ENCODE results near the gene SERPINA12. TPM values are rescaled to one million over a fixed set of nuclear protein-coding genes. Genes with fewer than 3 reads are reported as not detected.

The SERPINA12 gene
- polyA plus RNA-seq, 3 donors from 2014 or later = not detected

DNA sequence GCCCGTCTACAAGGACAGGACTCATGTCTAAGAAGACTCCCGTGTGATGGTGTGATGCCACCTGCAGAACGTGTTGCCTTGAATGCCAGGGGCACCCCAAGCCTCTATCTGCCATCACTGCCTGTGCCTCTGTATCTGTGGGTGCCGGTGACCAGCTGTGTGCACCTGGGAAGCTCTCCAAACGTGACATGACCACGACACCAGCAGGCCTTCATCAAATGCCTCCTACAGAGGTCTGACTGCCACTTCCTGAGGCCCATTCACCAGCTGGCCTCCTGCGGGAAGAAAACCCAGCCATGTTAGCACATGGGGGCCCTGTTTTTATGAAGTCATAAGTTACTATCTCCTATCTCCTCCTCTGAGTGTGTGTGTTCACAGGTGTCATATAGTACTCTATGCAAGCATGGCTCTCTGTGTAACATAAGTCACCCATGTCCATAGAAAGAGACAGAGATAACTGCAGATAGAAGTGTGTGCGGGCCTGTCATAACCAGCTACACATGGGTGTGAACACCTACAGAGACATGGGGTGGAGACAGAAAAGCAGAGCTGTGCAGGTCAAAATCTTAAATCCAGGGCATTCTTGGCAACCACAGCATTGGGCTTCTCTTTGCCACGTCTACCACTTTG, 33.7 kb upstream of the SERPINA12 start:
- Mint-ChIP-seq H3K27me3 (ENCODE audit: low read depth in 3 of 3) (peaks cover 0 to 15% (median 9%) of the 10 kb centered on the region in 3 donors), H3K36me3 (no peaks in the 10 kb centered on the region), H3K9me3 (no peaks in the 10 kb centered on the region), H3K27ac (no peak overlapping the region), H3K4me1 (no peaks in the 10 kb centered on the region), H3K4me3 (no peak overlapping the region)
- no peak for DNase-seq

DNA sequence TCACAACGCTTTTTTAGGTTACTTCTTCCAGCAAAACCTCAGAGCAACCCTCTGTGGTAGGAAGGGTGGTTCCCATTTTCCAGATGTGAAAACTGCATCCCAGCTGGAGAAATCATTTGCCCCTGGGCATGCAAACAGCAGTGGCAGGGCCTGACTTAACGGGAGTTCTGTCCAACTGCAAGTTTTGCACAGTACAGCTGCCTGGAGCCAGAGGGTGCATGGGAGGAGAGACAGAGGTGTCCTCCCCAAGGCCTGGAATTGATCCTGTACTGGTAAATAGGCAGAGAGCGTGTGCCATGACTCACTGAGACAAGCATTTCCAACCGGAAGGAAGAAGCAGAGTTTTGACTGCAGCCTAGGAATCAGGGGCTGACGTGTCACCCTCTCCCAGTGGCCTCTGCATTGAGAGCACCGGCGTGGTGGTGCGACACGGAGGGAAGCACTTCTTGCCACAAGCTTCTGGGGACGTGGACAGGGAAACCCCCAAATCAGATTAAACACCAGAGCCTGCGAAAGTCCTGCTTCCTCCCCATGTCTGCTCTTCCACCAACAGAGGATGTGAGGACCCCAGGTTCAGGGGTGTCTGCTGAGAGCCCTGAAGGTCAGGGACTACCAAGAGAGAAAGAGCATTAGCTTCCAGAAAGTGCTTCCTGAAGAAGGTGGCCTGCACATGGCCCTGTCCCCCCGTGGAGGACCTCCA, 33.0 kb upstream of the SERPINA12 start:
- H3K9me3 Mint-ChIP-seq = no peaks in the 10 kb centered on the region
- no peaks in the 10 kb centered on the region for H3K4me1 Mint-ChIP-seq
- no peaks in the 10 kb centered on the region for H3K36me3 Mint-ChIP-seq
- no peak overlapping the region for H3K27ac Mint-ChIP-seq
- no peak for DNase-seq
- no peak overlapping the region for H3K4me3 Mint-ChIP-seq
- peaks cover 0 to 15% (median 8%) of the 10 kb centered on the region in 3 donors for H3K27me3 Mint-ChIP-seq (ENCODE audit: low read depth in 3 of 3)

DNA sequence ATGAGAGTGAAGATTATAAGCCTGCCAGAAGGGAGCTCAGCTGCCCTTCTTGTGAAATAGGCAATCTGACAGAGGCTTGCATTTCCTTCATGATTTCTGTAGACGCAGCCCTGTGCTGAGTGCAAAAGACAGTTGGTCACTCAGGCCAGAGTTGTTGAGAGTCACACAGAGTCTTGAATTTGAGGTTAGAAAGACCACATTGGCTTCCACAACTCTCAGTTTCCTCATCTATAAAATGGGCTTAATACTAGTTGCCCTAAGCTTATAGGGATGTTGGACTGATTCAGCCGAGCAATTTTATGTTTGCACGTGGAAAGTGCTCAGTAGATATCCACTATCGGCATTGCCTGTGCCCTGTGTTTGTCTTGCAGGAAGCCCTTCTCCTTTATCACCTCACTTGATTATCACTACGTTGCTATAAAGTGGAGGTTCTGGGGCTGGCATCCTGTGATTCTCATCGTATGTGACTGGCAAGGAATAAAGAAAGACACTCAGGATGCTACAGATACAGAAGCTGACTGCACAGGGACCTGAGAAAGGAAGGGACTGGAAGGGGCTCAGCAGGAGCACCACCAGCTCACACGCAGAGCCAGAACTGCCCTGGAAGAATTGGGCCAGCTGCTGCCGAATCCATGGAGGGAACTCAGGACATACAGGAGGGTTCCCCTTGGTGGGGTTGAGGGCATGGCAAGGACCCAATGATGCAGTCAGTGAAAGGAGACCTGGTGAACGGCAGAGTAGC, 32.1 kb upstream of the SERPINA12 start:
- Mint-ChIP-seq H3K4me3 (no peak overlapping the region), H3K4me1 (no peaks in the 10 kb centered on the region), H3K36me3 (no peaks in the 10 kb centered on the region), H3K9me3 (no peaks in the 10 kb centered on the region), H3K27me3 (ENCODE audit: low read depth in 3 of 3) (peaks cover 0 to 15% (median 8%) of the 10 kb centered on the region in 3 donors), H3K27ac (no peak overlapping the region)
- no peak for DNase-seq

DNA sequence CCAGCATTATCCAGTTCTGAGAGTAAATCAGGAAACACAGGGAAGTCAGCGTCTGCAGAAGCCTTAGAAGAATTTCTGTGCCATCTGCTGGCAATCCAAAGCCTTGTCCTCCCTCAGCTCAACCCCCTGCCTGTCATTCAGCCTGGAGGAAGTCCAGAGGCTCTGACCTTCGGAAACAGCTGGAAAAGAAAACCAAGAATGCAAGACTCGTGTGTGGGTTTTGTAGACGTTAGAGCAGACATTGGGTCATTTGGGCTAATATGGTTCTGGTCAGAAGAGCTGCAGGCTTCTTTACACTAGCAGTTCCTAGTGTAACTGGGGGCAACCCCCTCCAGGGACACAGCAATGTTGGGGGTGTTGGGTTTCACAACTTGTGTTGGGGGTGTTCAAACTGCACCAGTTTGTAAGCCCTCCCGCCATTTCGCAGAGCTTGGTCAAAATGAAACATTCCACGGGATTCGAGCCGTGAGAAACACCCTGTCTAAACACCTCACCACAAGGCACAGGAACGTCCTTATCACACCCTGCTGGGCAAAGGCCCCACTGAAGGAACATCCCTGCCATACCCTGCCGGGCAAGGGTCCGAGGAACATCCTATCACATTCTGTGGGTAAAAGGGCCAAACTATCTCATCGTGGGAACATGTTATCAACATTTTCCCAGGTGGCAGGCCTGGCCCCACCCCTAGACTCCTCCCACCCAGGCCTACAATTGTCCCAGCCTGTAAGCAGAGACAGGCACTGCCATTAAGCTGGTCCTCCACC, 30.9 kb upstream of the SERPINA12 start:
- no peaks in the 10 kb centered on the region for H3K36me3 Mint-ChIP-seq
- no peak overlapping the region for H3K4me3 Mint-ChIP-seq
- H3K27ac Mint-ChIP-seq = no peak overlapping the region
- H3K27me3 Mint-ChIP-seq (ENCODE audit: low read depth in 3 of 3) = peaks cover 0 to 10% (median 6%) of the 10 kb centered on the region in 3 donors
- no peaks in the 10 kb centered on the region for H3K4me1 Mint-ChIP-seq
- H3K9me3 Mint-ChIP-seq = no peaks in the 10 kb centered on the region
- no peak for DNase-seq

DNA sequence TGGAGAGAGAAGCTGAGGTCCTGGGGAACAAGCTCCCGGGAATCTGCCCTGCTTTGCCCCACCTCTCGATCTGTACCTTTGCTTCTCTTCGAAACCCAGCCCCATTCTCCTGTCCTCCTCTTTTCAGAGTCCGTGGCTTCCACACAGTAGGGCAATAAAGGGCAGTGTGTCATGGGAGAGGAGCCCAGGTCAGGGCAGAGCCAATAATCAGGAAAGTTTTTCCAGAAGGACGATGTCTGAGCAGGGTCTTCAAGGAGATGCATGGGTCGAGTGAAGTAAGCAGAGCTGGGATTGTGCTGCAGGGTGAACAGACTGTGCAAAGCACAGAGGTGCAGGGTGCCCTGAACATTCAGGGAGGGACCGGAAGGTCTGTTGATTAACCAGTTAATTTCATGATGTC, 29.9 kb upstream of the SERPINA12 start:
- DNase-seq = no peak
- Mint-ChIP-seq H3K27ac (no peak overlapping the region), H3K36me3 (no peaks in the 10 kb centered on the region), H3K4me3 (no peak overlapping the region), H3K4me1 (no peaks in the 10 kb centered on the region), H3K9me3 (no peaks in the 10 kb centered on the region), H3K27me3 (ENCODE audit: low read depth in 3 of 3) (peaks cover 0 to 10% (median 6%) of the 10 kb centered on the region in 3 donors)

- H3K4me3 Mint-ChIP-seq = no peak overlapping the region
- no peak overlapping the region for H3K27ac Mint-ChIP-seq
- H3K27me3 Mint-ChIP-seq (ENCODE audit: low read depth in 3 of 3) = peaks cover 0 to 12% (median 6%) of the 10 kb centered on the region in 3 donors
- DNase-seq = no peak
- no peaks in the 10 kb centered on the region for H3K9me3 Mint-ChIP-seq
- no peaks in the 10 kb centered on the region for H3K36me3 Mint-ChIP-seq
- no peaks in the 10 kb centered on the region for H3K4me1 Mint-ChIP-seq
Measured at GRCh38 chr14:94538070-94538740, 28.9 kb upstream of the SERPINA12 start.

DNA sequence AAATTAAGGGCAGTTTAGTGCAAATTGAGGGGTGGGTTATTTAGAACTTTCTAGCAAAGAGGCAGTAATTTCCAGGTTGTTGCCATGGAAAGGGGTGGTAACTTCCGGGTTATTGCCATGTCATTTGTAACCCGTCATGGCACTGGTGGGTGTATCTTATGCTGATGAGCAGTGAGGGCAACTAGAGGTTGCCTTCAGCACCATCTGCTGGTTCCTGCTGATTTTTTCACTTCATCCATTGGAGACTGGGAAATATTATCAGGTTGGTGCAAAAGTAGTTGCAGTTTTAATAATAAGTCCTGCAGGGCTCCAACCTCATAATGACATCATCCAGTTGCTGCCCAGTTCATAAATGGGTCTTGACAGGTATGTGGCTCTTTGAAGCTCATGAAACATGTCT, 27.6 kb upstream of the SERPINA12 start:
- no peak for DNase-seq
- no peaks in the 10 kb centered on the region for H3K9me3 Mint-ChIP-seq
- no peak overlapping the region for H3K4me3 Mint-ChIP-seq
- no peak overlapping the region for H3K27ac Mint-ChIP-seq
- no peaks in the 10 kb centered on the region for H3K36me3 Mint-ChIP-seq
- no peaks in the 10 kb centered on the region for H3K4me1 Mint-ChIP-seq
- H3K27me3 Mint-ChIP-seq (ENCODE audit: low read depth in 3 of 3) = peaks cover 0 to 12% (median 6%) of the 10 kb centered on the region in 3 donors

GRCh38 chr14:94535506-94535905, 26.2 kb upstream of the SERPINA12 start:
- no peaks in the 10 kb centered on the region for H3K9me3 Mint-ChIP-seq
- H3K27me3 Mint-ChIP-seq (ENCODE audit: low read depth in 3 of 3) = peaks cover 0 to 12% (median 3%) of the 10 kb centered on the region in 3 donors
- DNase-seq = no peak
- no peak overlapping the region for H3K27ac Mint-ChIP-seq
- H3K4me3 Mint-ChIP-seq = no peak overlapping the region
- H3K36me3 Mint-ChIP-seq = no peaks in the 10 kb centered on the region
- H3K4me1 Mint-ChIP-seq = no peaks in the 10 kb centered on the region

- Mint-ChIP-seq H3K27ac (no peak overlapping the region), H3K27me3 (ENCODE audit: low read depth in 3 of 3) (peaks cover 2 to 6% (median 4%) of the 10 kb centered on the region in 3 donors), H3K4me1 (no peaks in the 10 kb centered on the region), H3K9me3 (no peaks in the 10 kb centered on the region), H3K4me3 (no peak overlapping the region), H3K36me3 (no peaks in the 10 kb centered on the region)
- no peak for DNase-seq
Measured at GRCh38 chr14:94532447-94532846, 23.2 kb upstream of the SERPINA12 start.

DNA sequence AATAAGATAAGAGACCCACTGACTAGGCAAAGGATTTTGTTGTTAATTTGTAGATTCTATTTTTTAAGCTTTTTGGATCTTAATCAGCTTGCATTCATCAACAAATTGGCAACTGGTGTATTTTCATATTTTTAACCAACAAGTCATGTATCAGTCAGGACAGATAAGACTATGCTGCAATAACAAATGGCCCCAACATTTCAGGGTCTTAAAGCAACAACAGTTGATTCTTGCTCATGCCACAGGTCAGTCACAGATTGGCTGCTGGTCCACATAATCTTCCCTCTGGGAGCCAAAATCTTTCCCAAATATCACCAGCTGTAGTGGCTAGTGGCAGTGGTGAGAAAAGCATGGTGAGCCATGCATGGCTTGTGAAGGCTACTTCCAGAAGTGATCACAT, 21.9 kb upstream of the SERPINA12 start:
- Mint-ChIP-seq H3K27ac (no peak overlapping the region), H3K36me3 (no peaks in the 10 kb centered on the region), H3K4me3 (no peak overlapping the region), H3K27me3 (ENCODE audit: low read depth in 3 of 3) (peaks cover 2 to 6% (median 4%) of the 10 kb centered on the region in 3 donors), H3K9me3 (no peaks in the 10 kb centered on the region), H3K4me1 (no peaks in the 10 kb centered on the region)
- no peak for DNase-seq

- Mint-ChIP-seq H3K4me1 (no peaks in the 10 kb centered on the region), H3K27me3 (ENCODE audit: low read depth in 3 of 3) (peaks cover 5 to 11% (median 7%) of the 10 kb centered on the region in 3 donors), H3K27ac (no peak overlapping the region), H3K36me3 (no peaks in the 10 kb centered on the region), H3K9me3 (peaks cover 0 to 7% (median under 1%) of the 10 kb centered on the region in 6 donors), H3K4me3 (no peak overlapping the region)
- no peak for DNase-seq
Measured at GRCh38 chr14:94524093-94524492, 14.8 kb upstream of the SERPINA12 start.

- Mint-ChIP-seq H3K36me3 (peaks cover 0 to 3% (median 0%) of the 10 kb centered on the region in 3 donors), H3K27ac (no peak overlapping the region), H3K9me3 (peaks cover 0 to 9% (median 3%) of the 10 kb centered on the region in 6 donors), H3K4me1 (no peaks in the 10 kb centered on the region), H3K27me3 (ENCODE audit: low read depth in 3 of 3) (peaks cover 5 to 9% (median 7%) of the 10 kb centered on the region in 3 donors), H3K4me3 (no peak overlapping the region)
- no peak for DNase-seq
Measured at GRCh38 chr14:94523265-94523664, 14.0 kb upstream of the SERPINA12 start.

DNA sequence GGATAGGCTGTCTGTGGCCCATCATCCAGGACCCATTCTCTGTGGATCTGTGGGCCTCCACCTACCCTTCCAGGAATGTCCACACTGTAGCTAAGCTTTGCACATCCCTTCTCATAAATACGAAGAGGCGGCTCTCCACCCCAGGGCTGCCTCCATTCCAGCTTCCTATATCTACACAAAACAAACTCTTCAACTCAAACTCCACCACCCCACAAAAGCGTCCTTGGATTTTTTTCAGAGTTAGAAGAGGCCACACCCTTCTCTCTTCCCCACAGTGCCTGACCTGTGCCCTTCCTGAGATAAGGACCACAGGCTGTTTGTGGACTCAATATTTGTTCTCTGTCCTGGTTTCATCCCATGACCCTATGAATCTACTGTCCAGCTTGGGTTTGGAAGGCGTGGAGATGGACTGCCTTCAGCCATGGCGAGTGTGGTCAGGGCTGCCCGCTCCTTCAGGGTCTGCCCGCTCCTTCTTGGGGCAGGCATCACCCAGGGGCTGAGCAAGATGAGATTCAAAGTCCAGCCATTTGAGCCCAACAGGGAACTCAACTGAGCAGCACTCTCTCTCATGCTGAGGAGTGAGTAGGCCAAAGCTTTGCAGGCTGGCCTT, 13.0 kb upstream of the SERPINA12 start:
- Mint-ChIP-seq H3K27me3 (ENCODE audit: low read depth in 3 of 3) (peaks cover 5 to 7% (median 7%) of the 10 kb centered on the region in 3 donors), H3K36me3 (peaks cover 0 to 3% (median 0%) of the 10 kb centered on the region in 3 donors), H3K4me1 (no peaks in the 10 kb centered on the region), H3K9me3 (peaks cover 0 to 9% (median 3%) of the 10 kb centered on the region in 6 donors), H3K4me3 (no peak overlapping the region), H3K27ac (no peak overlapping the region)
- DNase-seq = no peak
